Spleen (tissue), 11 donors: Measurements from ENCODE around the gene ATP13A5. TPM values are rescaled to one million over a fixed set of nuclear protein-coding genes. Genes with fewer than 3 reads are reported as not detected.
A peak's percentile ranks its signal among the peaks of the same experiment; 100 is the strongest.

Experiments
- DNase-seq: peaks from one replicate; pipeline ENCODE4 v3.0.0-alpha.2; 2020
- H3K27ac ChIP-seq, 8 donors: fragments of 200-600 bp; sonication (generic) in 7 of 8; 1 replicate in 4 of 8; 2 replicates in 4 of 8; pipeline versions ENCODE4 v1.5.0 to v1.8.0; 2016 to 2021; ENCODE audit warnings: inconsistent platforms in 4 of 8, mild to moderate bottlenecking in 4 of 8, moderate library complexity in 1 of 8
- H3K27me3 ChIP-seq, 7 donors: fragments of 200-600 bp; sonication (generic) in 6 of 7; replicated peaks in 1 of 7; 1 replicate in 4 of 7; 2 replicates in 3 of 7; pipeline versions ENCODE4 v1.5.0 to v1.8.0; 2016 to 2021; ENCODE audit warnings: inconsistent platforms in 3 of 7, mild to moderate bottlenecking in 1 of 7
- H3K36me3 ChIP-seq, 6 donors: fragments of 200-600 bp; sonication (generic) in 5 of 6; 1 replicate in 4 of 6; 2 replicates in 2 of 6; pipeline versions ENCODE4 v1.5.0 to v1.8.0; 2016 to 2021; ENCODE audit warnings: inconsistent platforms in 2 of 6
- H3K4me1 ChIP-seq, 6 donors: fragments of 200-600 bp; sonication (generic) in 5 of 6; 1 replicate in 3 of 6; 2 replicates in 3 of 6; pipeline versions ENCODE4 v1.5.0 to v1.8.0; 2016 to 2021; ENCODE audit warnings: inconsistent platforms in 3 of 6
- H3K4me3 ChIP-seq, 8 donors: fragments of 200-600 bp; sonication (generic) in 7 of 8; 1 replicate in 4 of 8; 2 replicates in 4 of 8; pipeline versions ENCODE4 v1.5.0 to v1.8.0; 2016 to 2021; ENCODE audit warnings: inconsistent platforms in 4 of 8, mild to moderate bottlenecking in 4 of 8, moderate library complexity in 2 of 8
- H3K9me3 ChIP-seq, 8 donors: fragments of 200-600 bp; sonication (generic) in 7 of 8; 1 replicate in 4 of 8; 2 replicates in 4 of 8; pipeline versions ENCODE4 v1.5.0 to v1.8.0; 2016 to 2021; ENCODE audit warnings: inconsistent platforms in 4 of 8
- POLR2A ChIP-seq, 3 donors: fragments of 450-650 bp; IDR thresholded peaks; one replicate each; pipeline ENCODE4 v1.5.1; 2017; ENCODE audit warnings: antibody characterized with exemption in 3 of 3, mild to moderate bottlenecking in 1 of 3
- POLR2AphosphoS5 ChIP-seq, 3 donors: sonication (generic); formaldehyde crosslinking; IDR thresholded peaks; one replicate each; pipeline ENCODE4 v1.5.1; 2017; ENCODE audit warnings: antibody characterized with exemption in 3 of 3
- WGBS, 5 donors: extraction: QIAGEN DNeasy Blood & Tissue Kit in 3 of 5; methylation state at CpG; one replicate each; pipeline versions ENCODE4 v1.1.5 to v1.1.7; 2013 to 2018; 5-methylcytosine and 5-hydroxymethylcytosine counted together
- intact Hi-C: fragments of 100-400 bp; cut with DNase I; formaldehyde crosslinking; loops from one replicate; pipeline ENCODE4 v1.15.0; 2023; ENCODE audit warnings: low total_unique reads
- polyA plus RNA-seq, 3 donors: library from polyadenylated mRNA; stranded (reverse); fragments of 200-250 nt; gene quantifications; one replicate each; pipeline ENCODE4 v1.2.1, GENCODE V29; 2013
- total RNA-seq, 7 donors: library from RNA; depleted of rRNA in 3 of 7; stranded (reverse); fragments of >200 nt in 3 of 7; fragmentation: NEBNext Ultra II Directional in 4 of 7; extraction: Animal tissue kit (Norgen Biotek cat#: 25700) in 4 of 7; gene quantifications; one replicate each; pipeline versions ENCODE4 v1.1.0 to v1.2.1, GENCODE V29; 2016 to 2021
- TF ChIP-seq, protein P1 (sequence below), 11 experiments: fragments of 200-600 bp in 7 of 11; fragments of 450-650 bp in 4 of 11; sonication (generic) in 4 of 11; IDR thresholded peaks in 8 of 11; conservative IDR thresholded peaks in 3 of 11; 1 replicate in 7 of 11; 2 replicates in 4 of 11; pipeline versions ENCODE4 v1.4.0 to v1.8.0; 2016 to 2021; ENCODE audit warnings: antibody characterized with exemption in 11 of 11, inconsistent platforms in 4 of 11, mild to moderate bottlenecking in 1 of 11
- donor health status: healthy with polysubstance abuse.
- donor health status: DM: no; HTN: no; CAD: no; lungs with moderate emphysema.
- donor health status: DM: no; HTN: no; CAD: no.
- donor health status: Bipolar disorder and iron deficiency.
- donor health status: healthy.
- donor health status: DM: no; HTN: no; CAD: no.
- donor health status: DM: yes; HTN: yes; CAD: no.

Gene ATP13A5
- total and polyA plus RNA-seq, 10 donors = 0.13 TPM; not detected in 9

DNA sequence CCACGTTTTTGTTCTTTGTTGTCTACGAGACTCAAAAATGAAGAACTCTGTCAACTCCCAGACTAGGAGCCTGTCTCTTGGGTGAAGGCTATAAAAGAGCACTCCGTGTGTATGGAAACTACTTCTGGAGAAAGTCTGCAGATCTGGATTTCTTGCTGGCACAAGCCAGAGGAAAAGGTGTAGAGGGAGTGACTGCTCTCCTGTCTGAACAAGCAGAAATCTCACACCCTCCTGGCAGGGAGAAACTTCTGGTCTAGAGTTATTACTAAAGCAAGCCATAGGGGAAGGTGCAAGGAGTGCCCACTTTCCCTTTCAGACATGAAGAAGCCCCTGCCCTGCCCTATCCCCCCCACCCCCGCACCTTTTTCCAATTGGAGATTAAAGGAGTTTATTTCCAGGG, 128.1 kb downstream of the ATP13A5 start:
- no peaks in the 10 kb centered on the region for H3K4me1 ChIP-seq
- DNase-seq = no peak
- WGBS, 5 donors = 79 to 84% (median 82%) methylated on average over 4 of the region's 4 CpGs
- H3K27ac ChIP-seq = no peak overlapping the region
- H3K27me3 ChIP-seq = peaks cover 0 to 7% (median 0%) of the 10 kb centered on the region in 7 donors
- peaks cover 3 to 54% (median 46%) of the 10 kb centered on the region in 8 donors for H3K9me3 ChIP-seq
- H3K4me3 ChIP-seq = no peak overlapping the region
- intact Hi-C loops = no loop called here
- no peaks in the 10 kb centered on the region for H3K36me3 ChIP-seq
- no peak for TF ChIP-seq POLR2A (IDR thresholded peaks at IDR 0.05)
- TF ChIP-seq, protein P1, sequence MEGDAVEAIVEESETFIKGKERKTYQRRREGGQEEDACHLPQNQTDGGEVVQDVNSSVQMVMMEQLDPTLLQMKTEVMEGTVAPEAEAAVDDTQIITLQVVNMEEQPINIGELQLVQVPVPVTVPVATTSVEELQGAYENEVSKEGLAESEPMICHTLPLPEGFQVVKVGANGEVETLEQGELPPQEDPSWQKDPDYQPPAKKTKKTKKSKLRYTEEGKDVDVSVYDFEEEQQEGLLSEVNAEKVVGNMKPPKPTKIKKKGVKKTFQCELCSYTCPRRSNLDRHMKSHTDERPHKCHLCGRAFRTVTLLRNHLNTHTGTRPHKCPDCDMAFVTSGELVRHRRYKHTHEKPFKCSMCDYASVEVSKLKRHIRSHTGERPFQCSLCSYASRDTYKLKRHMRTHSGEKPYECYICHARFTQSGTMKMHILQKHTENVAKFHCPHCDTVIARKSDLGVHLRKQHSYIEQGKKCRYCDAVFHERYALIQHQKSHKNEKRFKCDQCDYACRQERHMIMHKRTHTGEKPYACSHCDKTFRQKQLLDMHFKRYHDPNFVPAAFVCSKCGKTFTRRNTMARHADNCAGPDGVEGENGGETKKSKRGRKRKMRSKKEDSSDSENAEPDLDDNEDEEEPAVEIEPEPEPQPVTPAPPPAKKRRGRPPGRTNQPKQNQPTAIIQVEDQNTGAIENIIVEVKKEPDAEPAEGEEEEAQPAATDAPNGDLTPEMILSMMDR (IDR thresholded peaks at IDR 0.05 in 8 of 11, conservative IDR thresholded peaks at IDR 0.05 in 3 of 11) = no peak
- no peak for TF ChIP-seq POLR2AphosphoS5 (IDR thresholded peaks at IDR 0.05)

DNA sequence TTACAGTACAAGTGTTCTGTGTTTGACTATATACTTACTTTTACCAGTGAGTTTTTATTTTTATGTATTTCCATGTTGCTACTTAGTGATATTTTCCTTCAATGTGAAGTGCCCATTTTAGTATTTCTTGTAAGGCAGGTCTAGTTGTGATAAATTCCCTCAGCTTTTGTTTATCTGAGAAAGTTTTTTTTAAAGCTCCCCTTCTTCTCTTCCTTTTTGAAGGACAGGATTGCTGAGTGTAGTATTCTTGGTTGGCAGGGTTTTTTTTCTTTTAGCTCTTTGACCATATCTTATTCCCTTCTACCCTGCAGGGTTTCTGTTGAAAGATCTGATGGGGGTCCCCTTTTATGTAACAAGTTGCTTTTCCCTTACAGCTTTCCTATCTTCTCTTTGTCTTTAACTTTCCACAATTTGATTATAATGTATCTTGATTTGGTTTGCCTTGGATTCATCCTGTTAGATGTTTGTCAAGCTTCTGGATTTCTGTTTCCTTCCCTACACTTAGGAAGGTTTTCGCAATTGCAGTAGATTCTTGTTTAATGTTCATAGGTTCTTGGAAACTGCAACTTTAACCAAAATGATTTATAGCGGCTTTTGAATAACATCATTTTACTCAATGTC, 129.6 kb downstream of the ATP13A5 start:
- TF ChIP-seq POLR2AphosphoS5 (IDR thresholded peaks at IDR 0.05) (no peak), POLR2A (IDR thresholded peaks at IDR 0.05) (no peak)
- TF ChIP-seq, protein P1 (IDR thresholded peaks at IDR 0.05 in 8 of 11, conservative IDR thresholded peaks at IDR 0.05 in 3 of 11) = no peak
- WGBS, 5 donors = 46 to 96% (median 93%) methylated on average over 2 of the region's 2 CpGs
- intact Hi-C loops = no loop called here
- Histone ChIP-seq H3K27ac (no peak overlapping the region), H3K4me1 (no peaks in the 10 kb centered on the region), H3K9me3 (peaks cover 3 to 54% (median 46%) of the 10 kb centered on the region in 8 donors), H3K27me3 (no peaks in the 10 kb centered on the region), H3K36me3 (no peaks in the 10 kb centered on the region), H3K4me3 (no peak overlapping the region)
- no peak for DNase-seq

DNA sequence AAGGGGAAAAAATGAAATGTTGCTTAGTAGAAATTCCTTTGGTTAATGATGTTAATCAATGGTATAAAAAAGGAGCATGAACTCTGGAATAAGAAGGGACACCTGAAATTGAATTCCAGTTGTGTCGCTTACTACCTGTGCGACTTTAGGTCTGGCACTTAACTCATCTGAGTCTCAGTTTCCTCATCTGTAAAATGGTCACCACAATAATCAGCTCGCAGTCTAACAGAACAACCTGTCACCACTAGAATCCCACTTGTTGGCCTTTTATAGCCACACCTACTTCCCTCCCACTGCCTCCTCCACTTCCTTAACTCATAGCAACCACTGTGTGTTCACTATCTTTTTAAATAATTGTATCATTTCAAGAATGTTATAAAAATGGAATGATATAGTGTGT, 135.0 kb downstream of the ATP13A5 start:
- no peaks in the 10 kb centered on the region for H3K36me3 ChIP-seq
- intact Hi-C loops = no loop called here
- H3K4me1 ChIP-seq = peaks cover 0 to 9% (median 6%) of the 10 kb centered on the region in 6 donors
- H3K9me3 ChIP-seq = peaks cover 0 to 24% (median 17%) of the 10 kb centered on the region in 8 donors
- TF ChIP-seq POLR2A (IDR thresholded peaks at IDR 0.05) (no peak), POLR2AphosphoS5 (IDR thresholded peaks at IDR 0.05) (no peak)
- TF ChIP-seq, protein P1 (IDR thresholded peaks at IDR 0.05 in 8 of 11, conservative IDR thresholded peaks at IDR 0.05 in 3 of 11) = no peak
- no peak for DNase-seq
- H3K4me3 ChIP-seq = no peak overlapping the region
- WGBS, 5 donors = 85 to 91% (median 87%) methylated on average over 3 of the region's 3 CpGs
- H3K27me3 ChIP-seq = peaks cover 0 to 43% (median 11%) of the 10 kb centered on the region in 7 donors
- H3K27ac ChIP-seq = no peak overlapping the region

DNA sequence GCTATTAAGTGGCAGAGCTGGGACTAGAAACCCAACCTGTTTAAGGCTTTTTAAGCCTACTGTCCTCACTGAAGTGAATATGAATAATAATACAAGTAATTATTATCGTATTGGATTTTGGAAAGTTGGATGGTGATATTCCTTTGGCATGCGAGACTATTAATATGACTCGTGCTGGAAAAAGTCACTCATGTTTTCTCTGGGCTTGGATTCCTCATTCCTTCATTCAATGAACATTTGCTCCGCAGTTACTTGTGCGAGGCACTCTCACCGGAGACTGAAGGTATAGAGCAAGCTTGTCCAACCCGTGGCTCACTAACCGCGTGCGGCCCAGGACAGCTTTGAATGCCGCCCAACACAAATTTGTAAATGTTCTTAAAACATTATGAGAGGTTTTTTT, 136.8 kb downstream of the ATP13A5 start:
- Histone ChIP-seq H3K27ac (no peak overlapping the region), H3K4me3 (peak overlapping the region in 2 of 8 donors; percentile 46 to 65), H3K36me3 (no peaks in the 10 kb centered on the region), H3K9me3 (peaks cover 0 to 5% (median 0%) of the 10 kb centered on the region in 8 donors), H3K4me1 (peaks cover 0 to 9% (median 6%) of the 10 kb centered on the region in 6 donors), H3K27me3 (peaks cover 0 to 43% (median 11%) of the 10 kb centered on the region in 7 donors)
- TF ChIP-seq POLR2AphosphoS5 (IDR thresholded peaks at IDR 0.05) = no peak
- TF ChIP-seq POLR2A (IDR thresholded peaks at IDR 0.05) = no peak
- DNase-seq = no peak
- 90 to 94% (median 91%) methylated on average over 11 of the region's 11 CpGs for WGBS, 5 donors
- intact Hi-C loops = no loop called here
